Measurements from ENCODE around the gene XXYLT1.

XXYLT1 gene

DNA sequence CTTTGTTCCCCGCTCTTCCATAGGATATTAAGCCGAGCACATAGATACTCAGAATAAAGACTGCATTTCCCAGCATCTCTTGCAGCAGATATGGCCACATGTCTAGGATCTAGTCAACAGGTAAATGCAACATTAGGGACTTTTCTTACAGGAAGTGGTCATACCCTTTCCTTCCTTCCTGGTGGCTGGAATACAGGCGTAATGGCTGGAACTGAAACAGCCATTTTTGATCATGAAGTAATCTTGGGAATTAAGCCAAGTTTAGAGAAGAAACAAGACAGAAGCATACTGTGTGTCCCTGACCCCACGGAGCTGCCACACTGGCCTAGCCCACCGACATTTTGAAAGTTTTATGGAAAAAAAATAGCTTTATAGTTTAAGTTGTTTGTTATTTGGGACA lies 234.0 kb downstream of the XXYLT1 start:
- no peak for DNase-seq

DNA sequence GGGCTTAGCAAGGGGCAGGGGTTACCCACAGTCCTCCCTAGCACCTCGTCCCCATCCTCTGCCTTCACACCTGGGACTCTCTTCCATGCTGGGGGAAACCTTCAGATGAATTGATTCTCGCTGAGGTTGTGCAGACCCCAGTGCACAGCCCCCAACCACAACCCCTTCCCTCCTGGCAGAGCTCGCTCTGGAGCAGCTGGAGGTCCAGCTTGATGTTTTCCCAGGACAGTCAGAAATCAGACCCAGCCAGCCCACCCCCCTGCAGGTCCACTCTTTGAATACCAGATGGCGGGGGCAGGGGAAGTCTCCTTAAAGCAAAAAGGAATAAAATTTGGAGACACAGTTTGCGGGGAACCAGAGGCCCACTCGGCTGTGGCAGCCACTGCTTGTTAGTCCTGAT lies 234.4 kb downstream of the XXYLT1 start:
- no peak for DNase-seq

DNA sequence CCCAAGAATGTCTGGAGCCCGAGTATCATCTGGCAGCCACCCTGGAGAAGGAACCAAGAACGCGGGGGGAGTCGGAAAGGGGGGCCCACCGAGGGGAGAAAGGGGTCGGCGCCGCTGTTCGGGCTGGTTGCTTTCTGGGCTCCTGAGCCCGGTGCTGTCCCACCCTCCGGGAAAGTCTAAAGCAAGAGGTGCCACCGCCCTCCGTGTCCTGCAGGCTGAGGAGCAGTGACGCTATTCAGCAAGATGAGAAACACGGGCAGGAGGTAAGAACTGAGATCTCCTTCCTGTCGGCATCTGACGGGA lies 234.8 kb downstream of the XXYLT1 start:
- no peak for DNase-seq

DNA sequence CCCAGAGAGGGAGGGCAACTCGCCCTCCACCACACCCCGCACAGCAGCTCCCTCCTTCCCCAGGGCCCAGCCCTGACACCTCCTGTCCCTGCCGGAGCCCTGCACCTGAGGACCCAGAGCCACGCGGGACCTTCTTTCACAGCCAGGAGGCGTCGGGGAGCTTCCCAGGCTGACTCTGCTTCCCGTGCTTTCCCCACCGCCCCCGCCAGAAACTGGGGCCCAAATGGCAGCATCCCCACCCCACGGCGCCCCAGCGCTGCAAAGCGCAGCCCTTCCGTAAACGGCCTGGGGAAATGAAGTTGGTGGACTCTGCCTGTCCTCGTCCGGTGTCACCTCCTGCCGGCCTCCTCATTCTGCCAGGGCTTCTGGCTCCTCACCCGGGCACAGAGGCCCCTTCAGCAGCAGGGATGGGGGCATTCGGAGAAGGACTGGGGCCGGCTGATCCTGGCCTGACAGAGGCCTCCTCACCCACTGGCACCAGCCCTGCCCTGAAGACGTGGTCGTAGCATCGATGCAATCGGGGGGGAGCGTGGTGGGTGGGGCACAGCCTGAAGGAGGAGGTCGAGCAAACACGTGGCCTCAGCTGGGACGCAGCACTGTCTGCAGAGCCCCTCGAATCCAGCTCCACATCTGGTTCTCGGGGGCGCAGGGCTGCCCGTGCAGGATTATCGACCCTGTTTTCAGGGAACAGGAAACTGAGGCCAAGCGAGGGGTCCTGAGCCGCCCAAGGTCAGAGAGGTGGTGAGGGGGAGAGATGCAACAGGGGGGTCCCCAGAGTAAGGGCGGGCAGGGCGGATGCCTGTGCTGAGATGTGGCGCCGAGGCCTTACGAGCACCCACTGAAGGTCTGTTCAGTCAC lies 235.4 kb downstream of the XXYLT1 start:
- DNase-seq, result no peak

DNA sequence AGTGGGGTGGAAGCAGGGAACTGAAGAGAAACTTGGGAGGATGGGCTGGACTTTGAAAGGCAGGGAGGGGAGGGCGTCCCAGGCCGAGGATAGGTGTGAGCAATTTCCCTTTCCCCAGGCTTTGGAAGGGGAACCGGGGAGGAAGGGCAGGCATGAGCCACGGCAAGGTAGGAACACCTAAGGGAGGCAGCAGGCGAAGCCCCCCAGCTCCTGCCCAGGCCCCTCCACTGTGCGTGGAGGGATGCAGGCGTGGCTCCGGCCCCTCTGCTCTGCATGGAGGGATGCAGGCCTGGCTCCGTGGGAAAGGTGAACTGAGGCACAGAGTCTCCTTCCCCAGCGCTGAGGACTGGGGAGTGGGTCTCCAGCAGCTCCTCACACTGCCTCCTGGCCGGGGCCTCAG lies 236.4 kb downstream of the XXYLT1 start:
- DNase-seq, result no peak

DNA sequence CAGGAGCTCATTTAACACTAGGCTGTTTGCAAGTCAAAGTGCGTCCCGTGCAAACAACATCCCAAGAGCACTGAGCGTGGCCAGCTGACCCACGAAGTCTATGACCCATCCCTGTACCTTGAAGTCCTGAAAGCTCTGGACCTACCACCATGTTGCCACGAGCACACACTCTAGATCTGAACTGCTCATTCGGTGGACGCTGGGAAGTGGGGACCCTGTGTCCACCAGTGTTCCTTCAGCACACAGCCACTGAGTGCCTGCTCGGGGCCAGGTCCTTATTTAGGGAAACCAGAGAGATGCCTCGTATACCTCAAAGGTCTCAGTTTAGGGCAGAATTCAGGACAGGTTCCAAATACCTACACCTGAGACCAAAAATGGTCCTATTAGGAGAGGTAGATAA lies 236.9 kb downstream of the XXYLT1 start:
- no peak for DNase-seq

DNA sequence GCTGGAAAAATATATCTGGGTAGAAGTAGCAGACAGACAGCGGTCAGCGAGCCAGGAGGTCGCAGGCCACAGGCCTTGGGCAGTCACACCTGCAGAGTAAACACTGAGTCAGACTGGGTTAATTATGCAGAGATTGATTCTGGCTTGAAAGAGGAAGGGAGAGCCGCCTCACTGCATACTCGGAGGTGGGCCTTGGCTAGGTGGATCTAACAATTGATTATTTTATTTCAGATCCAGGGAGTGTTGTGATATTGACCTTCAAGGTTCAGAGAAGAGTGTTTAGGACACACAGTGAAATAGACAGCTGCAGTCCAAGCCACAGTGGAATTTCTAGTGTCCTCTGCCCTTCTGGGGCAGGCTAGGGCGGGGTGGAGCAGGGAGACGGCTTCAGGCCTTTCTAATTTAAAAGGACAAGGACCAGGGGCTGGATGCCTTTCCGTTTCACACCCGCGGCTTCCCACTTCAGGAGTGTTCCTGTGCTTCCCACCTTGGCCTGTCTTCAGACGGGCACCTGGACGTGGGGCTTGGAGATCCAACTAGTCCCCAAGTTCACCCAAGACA lies 237.3 kb downstream of the XXYLT1 start:
- DNase-seq, result no peak

DNA sequence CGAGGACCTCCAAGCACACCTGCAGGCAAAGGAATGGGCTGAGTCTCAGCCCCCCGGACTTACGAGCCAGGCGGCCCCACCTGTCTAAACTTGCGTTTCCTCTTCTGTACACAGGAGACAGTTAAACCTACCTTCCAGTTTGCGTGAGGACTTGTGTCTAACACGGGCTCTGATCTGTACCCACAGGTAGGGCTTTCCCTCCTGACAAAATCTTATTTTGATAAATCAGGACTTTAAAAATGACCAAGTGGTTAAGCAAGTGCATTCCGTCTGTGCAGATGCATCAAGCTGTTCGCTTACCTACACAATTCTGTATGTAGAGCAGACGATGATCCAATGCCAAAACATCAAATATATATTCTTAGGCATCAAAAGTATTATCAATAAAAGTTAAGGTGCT lies 238.0 kb downstream of the XXYLT1 start:
- no peak for DNase-seq

DNA sequence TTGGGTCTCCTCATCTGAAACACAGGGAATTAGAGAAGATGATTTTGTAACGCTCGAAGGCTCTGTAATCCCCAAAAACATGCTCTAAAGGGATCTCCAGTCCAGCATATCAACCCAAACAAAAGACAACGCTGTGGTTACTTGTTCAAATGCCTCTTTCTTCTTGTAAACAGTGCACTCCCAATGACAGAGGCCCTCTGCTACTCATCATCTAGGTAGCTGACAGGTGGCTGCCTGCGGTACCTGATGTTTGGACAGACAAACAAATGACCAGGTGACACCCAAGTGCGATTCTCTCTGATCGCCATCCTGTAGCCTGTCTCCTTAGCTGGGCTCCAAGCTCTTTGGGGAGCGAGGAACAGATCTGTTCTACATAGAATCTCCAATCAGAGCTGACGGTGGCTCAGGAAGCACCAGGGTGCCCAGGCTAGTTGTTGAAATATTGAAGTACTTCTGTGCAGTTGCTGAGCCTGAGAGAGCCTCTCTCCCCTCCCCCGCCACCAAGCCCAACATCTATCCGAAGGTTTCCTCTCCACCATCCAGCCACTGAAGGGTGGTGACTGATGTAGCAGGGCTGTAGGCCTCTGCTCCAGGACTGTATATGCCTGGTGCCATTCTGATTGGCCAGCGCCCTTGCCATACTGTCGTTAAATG lies 238.7 kb downstream of the XXYLT1 start:
- no peak for DNase-seq

DNA sequence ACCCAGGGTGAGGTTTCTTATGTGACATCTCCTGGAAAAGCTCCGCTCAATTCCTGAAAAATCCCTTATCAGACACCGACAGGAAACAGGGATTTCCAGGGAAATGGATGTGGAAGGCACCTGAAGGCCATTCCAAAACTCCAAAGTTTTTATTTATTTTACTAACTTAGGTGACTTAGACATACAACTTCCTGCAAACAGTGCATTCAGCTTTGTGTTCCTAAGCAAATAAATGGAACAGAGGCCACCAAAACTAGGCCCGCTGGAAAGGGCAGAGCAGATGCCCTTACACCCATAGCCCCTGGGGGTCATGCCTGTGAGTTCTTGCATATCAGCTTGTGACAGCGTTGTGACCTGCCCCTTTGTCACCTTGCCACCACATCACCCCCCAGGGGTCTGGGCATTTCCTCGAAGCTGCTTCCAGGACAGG lies 239.4 kb downstream of the XXYLT1 start:
- DNase-seq, result no peak

DNA sequence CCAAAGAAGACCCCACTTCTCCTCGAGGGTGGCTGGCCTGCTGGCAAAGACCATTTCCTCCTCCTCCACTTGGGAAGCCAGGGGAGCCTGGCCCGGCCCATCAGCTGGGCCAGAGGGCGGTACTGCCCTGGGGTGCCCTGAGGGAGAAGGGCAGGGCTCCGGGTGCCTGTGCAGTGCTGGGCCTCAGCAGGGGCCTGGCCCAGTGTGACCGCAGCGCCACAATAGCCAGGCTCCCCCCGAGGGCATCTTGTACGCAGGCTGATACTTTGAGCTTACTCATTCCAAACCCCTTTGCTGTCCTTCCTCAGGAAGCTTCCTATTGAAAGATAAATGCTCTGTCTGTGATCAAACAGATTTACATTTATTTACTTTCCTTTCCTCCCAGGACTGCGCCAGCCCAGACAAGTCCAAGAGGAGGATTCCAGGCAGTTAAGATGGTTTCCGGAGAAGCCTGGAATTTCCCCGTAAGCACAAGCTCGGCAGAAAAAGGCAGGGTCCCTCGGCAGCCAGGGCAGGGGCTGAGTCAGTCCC lies 240.1 kb downstream of the XXYLT1 start:
- DNase-seq, result no peak

DNA sequence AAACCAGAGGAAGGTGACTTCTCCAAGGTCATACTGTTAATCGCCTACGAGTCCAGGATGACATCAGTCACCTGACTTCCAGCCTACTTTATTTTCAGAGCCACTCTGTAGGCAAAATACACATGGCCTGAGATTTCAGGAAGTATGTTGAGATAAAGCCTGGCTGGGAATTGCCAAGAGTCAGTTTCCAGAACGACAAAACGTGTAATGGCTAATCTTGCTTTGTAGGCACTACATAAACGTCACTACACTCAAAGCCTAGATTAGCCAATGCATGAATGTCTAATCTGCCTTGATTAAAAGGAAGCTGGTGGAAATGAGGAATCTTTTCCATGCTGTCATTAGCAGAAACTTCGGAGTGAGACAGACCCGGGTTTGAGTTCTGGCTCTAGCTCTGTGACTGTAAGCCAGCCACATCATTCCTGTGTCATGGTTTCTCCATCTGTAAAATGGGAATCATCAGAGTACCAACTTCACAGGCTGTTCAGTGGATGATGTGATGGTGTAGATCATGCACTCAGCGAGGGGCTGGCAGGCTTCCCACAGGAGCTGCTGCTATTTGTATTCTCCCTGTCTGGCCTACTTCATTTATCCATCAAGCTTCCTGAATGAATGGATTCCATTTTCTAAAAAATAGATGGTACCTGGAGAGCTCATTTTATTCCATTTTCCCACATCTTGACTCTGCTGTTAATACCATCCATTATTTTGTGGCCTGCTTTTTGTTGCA lies 241.9 kb downstream of the XXYLT1 start:
- DNase-seq, result no peak

DNA sequence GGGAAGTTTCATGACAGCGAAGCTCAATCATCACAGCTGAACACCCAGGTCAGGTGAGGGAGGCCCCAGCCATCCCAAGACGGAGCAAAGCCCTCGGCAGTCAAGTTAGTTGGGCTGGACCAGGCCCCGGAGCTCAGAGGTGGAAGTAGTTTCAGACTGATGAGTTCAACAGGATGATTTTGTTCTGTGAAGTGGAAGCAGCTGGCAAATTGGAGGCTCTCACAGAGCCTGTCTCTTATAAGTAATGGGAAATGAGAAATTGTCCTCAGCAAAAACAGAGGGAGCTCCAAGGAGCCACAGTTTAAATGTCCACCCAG lies 245.1 kb downstream of the XXYLT1 start:
- no peak for DNase-seq

DNA sequence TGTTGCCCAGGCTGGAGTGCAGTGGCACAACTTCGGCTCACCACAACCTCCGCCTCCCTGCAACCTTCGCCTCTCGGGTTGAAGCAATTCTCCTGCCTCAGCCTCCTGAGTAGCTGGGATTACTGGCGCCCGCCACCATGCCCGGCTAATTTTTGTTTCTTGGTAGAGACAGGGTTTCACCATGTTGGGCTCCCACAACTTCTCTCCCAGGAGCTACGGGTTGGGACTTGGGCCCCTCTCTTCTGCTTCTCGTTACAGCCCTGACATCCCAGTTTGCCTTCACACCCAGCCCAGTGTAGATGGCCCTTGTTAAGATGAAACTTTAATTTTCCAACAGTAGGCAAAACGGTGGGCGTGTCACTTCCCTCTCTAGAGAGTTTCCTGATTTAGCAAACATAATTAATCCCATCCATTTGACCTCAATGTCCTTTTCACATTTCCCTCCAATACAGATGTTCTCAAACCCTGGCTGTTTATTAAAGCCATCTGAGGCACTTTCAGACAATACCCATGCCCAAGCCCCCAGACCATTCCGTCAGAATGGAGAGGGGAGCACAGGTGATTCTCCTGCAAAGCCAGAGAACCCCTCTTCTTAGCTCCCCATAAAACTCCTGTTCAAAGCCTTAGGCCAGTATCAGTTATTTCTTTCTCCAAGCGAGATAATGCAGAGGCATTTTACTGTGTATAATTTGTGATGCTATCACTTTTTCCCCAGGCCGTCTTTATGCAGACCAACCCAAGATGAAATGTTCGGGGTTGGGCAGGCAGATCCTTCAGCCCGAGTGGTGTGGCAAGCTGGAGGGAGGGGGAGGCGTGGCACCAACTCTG lies 245.7 kb downstream of the XXYLT1 start:
- no peak for DNase-seq

DNA sequence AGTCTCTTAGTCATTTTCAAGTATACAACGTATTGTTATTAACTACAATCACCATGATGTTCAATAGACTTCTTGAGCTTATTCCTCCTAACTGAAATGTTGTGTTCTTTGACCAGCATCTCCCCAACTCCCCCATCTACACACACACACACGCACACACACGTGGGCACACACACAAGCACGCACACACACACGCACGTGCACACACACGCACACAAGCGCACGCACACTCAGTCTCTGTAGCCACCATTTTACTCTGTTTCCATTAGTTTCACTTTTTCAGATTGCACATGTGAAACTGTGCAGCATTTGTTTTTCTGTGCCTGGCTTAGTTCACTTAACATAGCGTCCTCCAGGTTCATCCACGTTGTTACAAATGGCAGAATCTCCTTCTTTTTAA lies 247.0 kb downstream of the XXYLT1 start:
- no peak for DNase-seq

DNA sequence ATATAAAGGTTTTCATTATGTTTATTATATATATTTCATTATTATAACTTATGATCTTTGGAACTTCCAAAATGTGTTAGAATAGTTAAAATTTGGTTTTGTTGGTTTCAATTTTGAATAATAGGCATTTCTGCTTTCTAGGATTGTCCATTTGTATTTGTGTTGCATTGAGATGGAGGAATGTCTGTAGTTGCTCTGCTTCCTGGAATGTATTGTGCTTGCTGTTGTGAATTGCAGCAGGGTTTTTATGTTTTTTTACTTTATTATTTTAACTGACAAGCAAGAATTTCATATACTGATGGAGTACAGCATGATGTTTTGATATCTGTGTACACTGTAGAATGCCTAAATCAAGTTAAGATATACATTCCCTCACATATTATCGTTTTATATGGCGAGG lies 247.4 kb downstream of the XXYLT1 start:
- no peak for DNase-seq

DNA sequence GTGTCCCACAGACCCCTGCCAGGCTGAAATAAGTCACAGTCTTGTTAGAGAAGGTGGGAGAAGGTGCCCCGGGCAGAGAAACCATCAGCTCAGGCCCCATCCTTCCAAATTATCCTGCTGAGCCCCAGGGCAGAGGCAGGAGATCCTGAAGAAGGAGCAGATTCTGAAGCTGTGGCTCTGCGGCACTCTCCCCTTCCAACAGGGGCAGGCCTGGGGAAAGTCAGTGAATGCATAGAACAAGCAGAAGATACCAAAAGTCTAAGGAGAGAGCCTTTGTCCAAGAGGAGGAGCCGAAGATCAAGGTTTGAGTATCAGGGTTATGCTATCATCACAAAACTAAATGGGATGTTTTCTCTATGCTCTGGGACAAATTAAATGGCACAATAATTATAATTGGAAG lies 249.3 kb downstream of the XXYLT1 start:
- no peak for DNase-seq

DNA sequence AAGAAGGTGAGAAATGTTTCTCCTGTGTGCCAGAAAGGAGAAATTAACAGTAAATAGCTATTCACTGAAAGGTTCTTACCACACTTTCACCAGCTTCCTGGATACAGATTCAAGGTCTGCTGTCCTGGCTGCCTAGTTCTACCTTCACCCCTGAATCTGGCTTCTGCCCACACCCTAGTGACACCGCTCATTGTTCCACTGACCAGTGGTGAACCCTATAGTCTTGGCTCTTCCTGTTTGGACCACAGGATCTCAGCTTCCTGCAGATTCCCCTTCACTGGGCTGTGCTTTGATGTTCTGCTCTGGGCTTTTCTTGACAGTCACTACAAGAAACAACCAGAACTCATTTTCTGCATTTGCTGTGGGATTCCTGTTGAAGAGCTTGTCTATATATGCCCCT lies 250.0 kb downstream of the XXYLT1 start:
- DNase-seq, result no peak

DNA sequence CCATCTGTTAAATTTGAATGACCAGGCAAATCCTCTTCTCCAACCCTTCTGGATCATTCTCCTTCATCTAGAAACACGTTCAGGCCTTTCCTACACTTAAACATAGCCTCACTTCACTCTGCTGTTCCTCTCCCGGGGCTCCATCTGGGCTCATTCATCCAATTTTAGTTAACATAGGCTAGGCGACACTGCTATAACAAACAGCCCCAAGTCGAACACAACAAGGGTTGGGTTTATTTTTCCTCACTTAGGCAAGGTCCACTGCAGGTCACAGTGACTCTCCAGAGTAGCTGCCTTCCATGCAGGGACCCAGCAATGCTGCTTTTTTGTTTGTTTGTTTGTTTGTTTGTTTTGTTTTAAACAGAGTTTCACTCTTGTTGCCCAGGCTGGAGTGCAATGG lies 250.8 kb downstream of the XXYLT1 start:
- DNase-seq, result no peak

DNA sequence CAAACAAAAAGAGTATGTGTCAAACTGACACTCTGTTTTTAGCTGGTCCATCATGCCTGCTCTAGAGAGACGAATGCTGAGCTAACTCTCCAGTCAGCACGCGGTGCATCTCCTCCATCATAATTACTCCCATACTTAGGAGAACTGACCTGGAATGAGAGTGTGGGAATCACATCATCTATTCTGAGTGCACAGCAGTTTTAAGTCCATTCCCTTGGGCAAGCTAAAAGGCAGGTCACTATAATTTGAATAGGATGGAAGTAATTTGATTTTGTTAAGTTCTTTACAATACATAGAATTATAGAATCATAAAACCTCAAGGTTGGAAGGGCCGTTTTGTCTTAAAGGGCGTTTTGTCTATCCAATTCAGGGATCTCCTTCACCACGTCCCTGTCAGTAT lies 251.6 kb downstream of the XXYLT1 start:
- no peak for DNase-seq
